Nephron progenitor cell (in vitro differentiated cells): ENCODE results near the gene BSPH1.
A peak's percentile ranks its signal among the peaks of the same experiment; 100 is the strongest.
"Not testable (repeated sequence)": the region's sequence is repeated elsewhere in the genome, so short reads cannot be mapped to it uniquely, and the experiment has no call there.

Experiments
- DNase-seq: peaks from one replicate; pipeline ENCODE4 v3.0.0; 2021
- H3K27ac Mint-ChIP-seq: 2 replicates; pipeline ENCODE4 v1.8.0; 2021; ENCODE audit warnings: mild to moderate bottlenecking, moderate library complexity, mixed read lengths
- H3K27me3 Mint-ChIP-seq: 2 replicates; pipeline ENCODE4 v1.8.0; 2021; ENCODE audit warnings: mild to moderate bottlenecking, low read depth, mixed read lengths; ENCODE audit not compliant: poor library complexity
- H3K36me3 Mint-ChIP-seq: 2 replicates; pipeline ENCODE4 v1.8.0; 2021; ENCODE audit warnings: low read depth, mixed read lengths
- H3K4me1 Mint-ChIP-seq: 2 replicates; pipeline ENCODE4 v1.8.0; 2021; ENCODE audit warnings: mixed read lengths
- H3K4me3 Mint-ChIP-seq: 2 replicates; pipeline ENCODE4 v1.8.0; 2021; ENCODE audit warnings: mild to moderate bottlenecking, moderate library complexity, mixed read lengths
- H3K9me3 Mint-ChIP-seq: 2 replicates; pipeline ENCODE4 v1.8.0; 2021; ENCODE audit warnings: mild to moderate bottlenecking, moderate library complexity, mixed read lengths
- CTCF ChIP-seq: fragments of 200-600 bp; sonication (generic); IDR thresholded peaks from 2 replicates; pipeline ENCODE4 v1.5.0; 2021; ENCODE audit warnings: antibody characterized with exemption

BSPH1 gene

DNA sequence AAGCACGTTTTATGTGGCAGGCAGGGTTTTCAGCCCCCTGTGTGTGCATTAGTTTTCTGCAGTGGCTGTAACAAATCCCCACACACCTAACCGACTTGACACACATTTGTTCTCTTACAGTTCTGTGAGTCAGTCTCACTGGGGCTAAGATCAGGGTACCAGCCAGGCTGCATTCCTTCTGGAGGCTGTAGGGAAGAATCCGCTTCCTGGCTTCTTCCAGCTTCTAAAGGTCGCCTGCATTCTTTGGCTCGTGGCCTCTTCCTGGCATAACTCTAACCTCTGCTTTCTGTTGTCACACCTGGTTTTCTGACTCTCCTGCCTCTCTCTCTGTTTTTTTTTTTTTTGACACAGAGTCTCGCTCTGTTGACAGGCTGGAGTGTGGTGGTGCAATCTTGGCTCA, 8.9 kb upstream of the BSPH1 start:
- no peak overlapping the region for H3K27ac Mint-ChIP-seq
- no peak for DNase-seq
- no peaks in the 10 kb centered on the region for H3K36me3 Mint-ChIP-seq
- no peaks in the 10 kb centered on the region for H3K4me1 Mint-ChIP-seq
- H3K4me3 Mint-ChIP-seq = no peak overlapping the region
- peaks cover 29% of the 10 kb centered on the region for H3K9me3 Mint-ChIP-seq
- peaks cover 32% of the 10 kb centered on the region for H3K27me3 Mint-ChIP-seq
- no peak for TF ChIP-seq CTCF

GRCh38 chr19:47998800-47999199, 6.8 kb upstream of the BSPH1 start:
- no peak overlapping the region for H3K27ac Mint-ChIP-seq
- peaks cover 29% of the 10 kb centered on the region for H3K9me3 Mint-ChIP-seq
- H3K36me3 Mint-ChIP-seq = no peaks in the 10 kb centered on the region
- DNase-seq = no peak
- peaks cover 15% of the 10 kb centered on the region for H3K4me1 Mint-ChIP-seq
- no peak overlapping the region for H3K4me3 Mint-ChIP-seq
- no peak for TF ChIP-seq CTCF
- H3K27me3 Mint-ChIP-seq = peaks cover 31% of the 10 kb centered on the region

- Mint-ChIP-seq H3K36me3 (no peaks in the 10 kb centered on the region), H3K27ac (no peak overlapping the region), H3K9me3 (peaks cover 22% of the 10 kb centered on the region), H3K4me3 (no peak overlapping the region), H3K4me1 (peaks cover 18% of the 10 kb centered on the region), H3K27me3 (peaks cover 24% of the 10 kb centered on the region)
- DNase-seq = no peak
- TF ChIP-seq CTCF = no peak
These were observed 4.3 kb upstream of the BSPH1 start for GRCh38 chr19:47996230-47996727.

GRCh38 chr19:47994209-47994802, 2.3 kb upstream of the BSPH1 start, which contains the start of gene ELSPBP1:
Gene ELSPBP1, plus strand, starts transcription at chr19:47994632. Its CDS starts 14,036 bp downstream, at chr19:48008668.
- peaks cover 30% of the 10 kb centered on the region for H3K27me3 Mint-ChIP-seq
- H3K9me3 Mint-ChIP-seq = peaks cover 8% of the 10 kb centered on the region
- H3K4me1 Mint-ChIP-seq = peaks cover 24% of the 10 kb centered on the region
- peak within 1 kb of the TSS; percentile 7 for H3K27ac Mint-ChIP-seq
- DNase-seq = peak; percentile 50
- peak within 1 kb of the TSS; percentile 43 for H3K4me3 Mint-ChIP-seq
- H3K36me3 Mint-ChIP-seq = no peaks in the 10 kb centered on the region
- no peak for TF ChIP-seq CTCF

- Mint-ChIP-seq H3K36me3 (no peaks in the 10 kb centered on the region), H3K27me3 (peaks cover 28% of the 10 kb centered on the region), H3K4me3 (no peak overlapping the region), H3K27ac (no peak overlapping the region), H3K4me1 (peaks cover 29% of the 10 kb centered on the region), H3K9me3 (peaks cover 5% of the 10 kb centered on the region)
- DNase-seq = no peak
- no peak for TF ChIP-seq CTCF
These were observed 670 bp downstream of the BSPH1 start for GRCh38 chr19:47991191-47991808.

DNA sequence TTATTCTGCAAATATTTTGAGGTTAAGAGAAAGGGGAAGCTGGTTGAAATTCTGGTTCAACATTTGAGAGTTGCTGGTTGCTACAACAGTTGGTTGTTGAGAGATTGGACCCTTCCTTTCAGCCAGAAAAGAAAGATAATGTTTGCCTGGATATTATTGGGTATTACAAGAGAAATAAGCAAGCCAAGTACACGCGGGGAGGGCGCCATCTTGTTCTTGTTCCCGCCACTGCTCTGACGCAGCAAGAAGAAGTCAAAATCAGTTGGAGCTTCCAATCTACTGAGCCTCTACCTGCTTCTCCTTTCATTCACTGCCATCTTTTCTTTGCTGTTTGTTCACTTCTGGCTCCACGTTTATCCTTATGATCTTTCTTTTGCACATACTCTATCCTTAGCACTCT, 18.4 kb downstream of the BSPH1 start:
- H3K9me3 Mint-ChIP-seq = peaks cover 8% of the 10 kb centered on the region
- no peak overlapping the region for H3K4me3 Mint-ChIP-seq
- no peak for DNase-seq
- H3K36me3 Mint-ChIP-seq = no peaks in the 10 kb centered on the region
- H3K27me3 Mint-ChIP-seq = peaks cover 20% of the 10 kb centered on the region
- H3K27ac Mint-ChIP-seq = no peak overlapping the region
- peaks cover 6% of the 10 kb centered on the region for H3K4me1 Mint-ChIP-seq
- no peak for TF ChIP-seq CTCF

- not testable (repeated sequence) for H3K4me3 Mint-ChIP-seq, H3K36me3 Mint-ChIP-seq, H3K27ac Mint-ChIP-seq, DNase-seq, H3K9me3 Mint-ChIP-seq, H3K27me3 Mint-ChIP-seq, H3K4me1 Mint-ChIP-seq
These were observed 36.0 kb downstream of the BSPH1 start for GRCh38 chr19:47955936-47956335.

DNA sequence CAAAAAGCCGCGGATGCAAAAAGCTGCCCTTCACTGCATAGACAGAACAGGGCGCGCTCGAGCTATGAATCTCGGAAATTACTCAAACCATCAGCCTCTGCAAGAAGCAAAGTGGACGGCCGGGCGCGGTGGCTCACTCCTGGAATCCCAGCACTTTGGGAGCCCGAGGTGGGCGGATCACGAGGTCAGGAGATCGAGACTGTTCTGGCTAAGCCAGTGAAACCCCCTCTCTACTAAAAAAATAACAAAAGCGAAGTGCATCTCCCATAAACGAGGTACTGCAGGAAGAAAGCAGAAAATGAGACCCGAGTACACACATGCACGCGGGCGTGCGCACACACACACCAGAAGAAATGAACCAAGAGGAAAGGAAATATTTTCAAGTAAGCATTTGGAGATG, 39.8 kb downstream of the BSPH1 start:
- DNase-seq, H3K27ac Mint-ChIP-seq, H3K9me3 Mint-ChIP-seq: not testable (repeated sequence)

More for the DNA sequence above, 39.8 kb downstream of the BSPH1 start:
- not testable (repeated sequence) for H3K4me1 Mint-ChIP-seq, H3K27me3 Mint-ChIP-seq, H3K36me3 Mint-ChIP-seq, H3K4me3 Mint-ChIP-seq
